HG03060 (cell line): ENCODE data around the gene OTOP3.
"Not testable (repeated sequence)": the region's sequence is repeated elsewhere in the genome, so short reads cannot be mapped to it uniquely, and the experiment has no call there.

ENCODE experiments used
- ATAC-seq: cut with Tn5 transposase; IDR thresholded peaks from one replicate; pipeline ENCODE4 v1.9.1; 2021; ENCODE audit warnings: low read depth, moderate number of reproducible peaks; ENCODE audit not compliant: unreplicated experiment

Gene OTOP3

DNA sequence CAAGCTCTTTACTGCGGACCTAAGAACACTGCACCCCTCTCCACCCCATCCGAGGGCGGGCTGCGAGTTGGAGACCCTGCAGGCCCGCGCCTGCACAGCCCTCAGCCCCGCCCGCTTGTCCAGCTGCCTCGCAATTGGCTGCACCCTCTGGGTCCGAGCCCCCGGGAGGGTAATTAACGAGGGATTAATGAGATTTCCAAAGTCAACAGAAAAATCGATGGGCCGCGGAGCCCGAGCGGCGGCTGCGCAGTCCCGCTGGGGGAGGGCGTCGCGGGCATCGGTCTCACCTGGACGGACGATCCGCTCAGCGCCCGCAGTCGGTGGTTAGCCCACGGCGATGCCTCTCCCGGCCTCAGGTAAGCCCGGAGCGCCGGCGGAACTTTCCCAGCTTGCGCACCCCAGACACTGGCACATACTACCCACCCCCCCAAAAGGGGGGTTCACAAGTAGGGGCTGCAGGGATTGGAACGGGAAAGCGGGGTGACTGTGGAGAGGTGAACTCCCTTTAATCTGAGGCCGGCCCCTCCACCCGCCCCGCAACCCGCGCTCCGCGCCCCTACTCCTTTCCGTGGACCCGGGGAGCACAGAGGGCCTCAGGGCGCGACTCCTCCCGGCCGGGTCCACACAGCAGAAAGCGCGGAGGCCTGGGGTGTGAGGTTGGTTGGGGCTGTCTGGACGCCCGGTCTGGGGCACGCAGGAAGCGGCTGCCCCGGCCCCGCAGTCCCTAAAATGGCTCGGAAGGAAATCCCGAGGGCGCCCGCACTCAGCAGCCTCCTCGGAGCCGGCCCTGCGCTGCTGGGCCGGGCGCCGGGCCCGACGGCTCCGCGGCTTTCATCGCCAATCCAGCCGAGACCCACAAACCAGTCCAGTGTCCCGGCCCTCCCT lies at the start of gene OTOP3:
TSS of gene OTOP3 (plus strand) at position 314 of the 885 bp plus-strand sequence. CDS start at position 338, 24 bp downstream.
- ATAC-seq = no peak

DNA sequence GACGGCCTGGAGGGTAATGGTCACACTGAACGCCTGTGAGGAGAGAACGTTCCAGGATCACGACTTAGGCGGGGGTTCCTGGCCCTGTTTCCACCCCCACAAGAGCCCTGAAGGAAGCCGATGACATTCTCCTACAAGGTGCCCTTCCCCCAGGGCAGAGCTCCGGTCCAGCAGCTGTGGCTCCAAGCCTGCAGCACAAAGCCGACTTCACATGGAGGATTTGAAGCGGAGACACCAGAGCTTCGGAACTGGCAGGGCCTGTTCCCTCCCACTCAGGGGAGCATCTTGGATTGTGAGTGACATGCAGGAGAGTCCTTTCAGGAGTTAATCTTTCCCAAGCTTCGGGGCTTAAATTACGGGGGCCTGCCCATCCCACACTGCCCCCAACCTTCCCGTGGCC lies 47.2 kb upstream of the OTOP3 start:
- no peak for ATAC-seq

GRCh38 chr17:74890554-74890953 lies 45.1 kb upstream of the OTOP3 start:
- no peak for ATAC-seq

- ATAC-seq = no peak
Measured at GRCh38 chr17:74892013-74892841, 43.5 kb upstream of the OTOP3 start.

GRCh38 chr17:74892974-74893911 lies 42.5 kb upstream of the OTOP3 start, which contains the start of gene FADS6:
TSS of gene FADS6 (minus strand) at chr17:74893633. CDS start at chr17:74893595, 38 bp downstream.
- no peak for ATAC-seq

- no peak for ATAC-seq
Measured at GRCh38 chr17:74893936-74894671, 41.6 kb upstream of the OTOP3 start.

DNA sequence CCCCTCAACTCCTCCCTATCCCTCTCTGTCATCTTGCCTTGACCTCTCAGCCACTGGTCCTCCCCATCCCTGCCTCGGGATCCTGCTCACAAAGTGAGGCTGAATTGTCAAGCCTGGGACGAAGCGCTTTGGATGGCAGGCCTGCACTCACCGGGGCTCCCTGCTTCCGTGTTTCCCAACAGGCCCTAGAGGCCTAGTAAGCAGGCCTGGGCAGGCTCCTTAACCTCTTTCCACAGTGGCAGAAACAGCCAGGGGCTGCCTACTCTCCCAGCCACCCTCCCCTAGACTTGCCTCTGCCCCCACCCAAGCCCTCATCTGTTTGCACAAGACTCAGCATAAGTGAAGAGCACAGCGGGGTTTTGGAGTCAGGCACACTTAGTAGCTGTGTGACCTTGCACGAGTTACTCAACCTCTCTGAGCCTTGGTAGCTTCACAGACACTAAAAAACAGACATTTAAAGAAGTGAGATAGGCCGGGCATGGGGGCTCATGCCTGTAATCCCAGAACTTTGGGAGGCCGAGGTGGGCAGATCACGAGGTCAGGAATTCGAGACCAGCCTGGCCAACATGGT lies 37.2 kb upstream of the OTOP3 start:
- no peak for ATAC-seq

GRCh38 chr17:74900208-74900607 lies 35.5 kb upstream of the OTOP3 start:
- no peak for ATAC-seq

GRCh38 chr17:74901353-74902135 lies 34.2 kb upstream of the OTOP3 start:
- ATAC-seq = no peak

- ATAC-seq = no peak
Measured at GRCh38 chr17:74903034-74903433, 32.7 kb upstream of the OTOP3 start.

DNA sequence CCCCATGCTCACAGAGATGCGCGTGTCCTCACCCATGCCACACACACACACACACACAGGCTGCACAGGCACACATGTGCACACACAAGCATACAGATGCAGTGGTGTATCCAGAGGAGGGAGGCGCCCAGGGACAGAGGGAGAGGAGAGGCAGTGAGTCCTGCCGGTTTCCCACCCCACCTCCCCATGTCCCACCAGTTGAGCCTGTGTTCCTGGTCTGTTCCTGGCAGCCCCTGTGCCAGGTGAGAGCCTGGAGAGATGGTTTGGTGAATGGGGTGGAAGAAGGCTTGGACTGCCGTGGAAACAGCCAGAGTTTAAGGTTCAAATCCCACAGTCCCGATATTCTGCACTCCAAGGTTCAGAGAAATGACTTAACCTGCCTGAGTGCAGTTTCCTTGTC lies 32.0 kb upstream of the OTOP3 start:
- no peak for ATAC-seq

DNA sequence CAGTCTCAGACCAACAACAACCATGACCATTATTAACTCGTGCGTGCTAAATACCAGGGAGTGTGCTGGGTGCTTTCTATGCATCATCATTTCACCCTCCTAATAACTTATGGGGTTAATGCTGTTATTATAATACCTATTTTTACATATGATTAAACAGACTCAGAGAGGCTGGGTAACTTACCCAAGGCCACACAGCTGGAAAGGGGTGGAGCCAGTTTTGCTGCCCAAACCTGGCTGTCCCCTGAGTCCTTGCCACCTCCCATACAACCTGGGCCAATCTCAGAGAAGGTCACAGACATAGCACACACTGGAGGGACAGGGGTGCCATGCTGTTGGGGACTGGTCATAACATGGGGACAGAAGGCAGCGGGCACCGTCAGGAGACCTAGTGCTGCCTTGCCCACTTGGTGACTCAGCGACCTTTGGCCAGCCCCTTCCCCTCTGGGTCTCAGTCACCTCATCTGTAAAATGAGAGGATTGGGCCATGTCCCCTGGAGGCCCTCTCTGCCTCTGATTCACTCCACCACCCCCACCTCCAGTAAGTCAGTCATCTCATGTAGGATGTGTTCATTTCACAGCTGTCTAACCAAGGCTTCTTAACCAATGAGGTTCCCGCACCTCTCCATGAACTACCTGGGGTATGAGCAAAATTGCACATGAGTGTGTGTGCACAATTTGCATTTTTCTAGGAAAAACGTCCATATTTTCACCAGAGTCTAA lies 30.9 kb upstream of the OTOP3 start:
- no peak for ATAC-seq

DNA sequence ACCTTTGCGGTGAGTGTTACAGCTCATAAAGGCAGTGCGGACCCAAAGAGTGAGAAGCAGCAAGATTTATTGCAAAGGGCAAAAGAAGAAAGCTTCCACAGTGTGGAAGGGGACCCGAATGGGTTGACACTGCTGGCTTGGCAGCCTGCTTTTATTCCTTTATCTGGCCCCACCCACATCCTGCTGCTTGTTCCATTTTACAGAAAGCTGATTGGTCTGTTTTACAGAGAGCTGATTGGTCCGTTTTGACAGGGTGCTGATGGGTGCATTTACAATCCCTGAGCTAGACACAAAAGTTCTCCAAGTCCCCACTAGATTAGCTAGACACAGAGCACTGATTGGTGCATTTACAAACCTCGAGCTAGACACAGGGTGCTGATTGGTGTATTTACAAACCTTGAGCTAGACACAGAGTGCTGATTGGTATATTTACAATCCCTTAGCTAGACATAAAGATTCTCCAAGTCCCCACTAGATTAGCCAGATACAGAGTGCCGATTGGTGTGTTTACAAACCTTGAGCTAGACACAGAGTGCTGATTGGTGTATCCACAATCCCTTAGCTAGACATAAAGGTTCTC lies 29.4 kb upstream of the OTOP3 start:
- not testable (repeated sequence) for ATAC-seq

DNA sequence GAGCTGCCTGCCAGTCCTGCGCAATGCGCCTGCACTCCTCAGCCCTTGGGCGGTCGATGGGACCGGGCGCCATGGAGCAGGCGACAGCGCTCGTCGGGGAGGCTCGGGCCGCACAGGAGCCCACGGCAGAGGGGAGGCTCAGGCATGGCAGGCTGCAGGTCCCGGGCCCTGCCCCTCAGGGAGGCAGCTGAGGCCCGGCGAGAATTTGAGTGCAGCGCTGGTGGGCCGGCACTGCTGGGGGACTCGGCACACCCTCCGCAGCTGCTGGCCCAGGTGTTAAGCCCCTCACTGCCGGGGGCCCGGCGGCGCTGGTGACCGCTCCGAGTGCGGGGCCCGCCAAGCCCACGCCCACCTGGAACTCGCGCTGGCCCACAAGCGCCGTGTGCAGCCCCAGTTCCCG lies 28.7 kb upstream of the OTOP3 start:
- no peak for ATAC-seq

GRCh38 chr17:74909097-74909496 lies 26.6 kb upstream of the OTOP3 start:
- ATAC-seq = not testable (repeated sequence)

- ATAC-seq = not testable (repeated sequence)
Measured at GRCh38 chr17:74911423-74911822, 24.3 kb upstream of the OTOP3 start.

GRCh38 chr17:74916136-74916850 lies 19.4 kb upstream of the OTOP3 start:
- ATAC-seq = no peak
